22Rv1 (cell line): ENCODE data around the gene NBDY.
"Not testable (repeated sequence)": the region's sequence is repeated elsewhere in the genome, so short reads cannot be mapped to it uniquely, and the experiment has no call there.

Source experiments
- H3K27ac ChIP-seq: fragments of 450-650 bp; 2 replicates; pipeline ENCODE4 v1.5.1; 2017
- CTCF ChIP-seq: fragments of 450-650 bp; IDR thresholded peaks from 2 replicates; pipeline ENCODE4 v1.5.1; 2017; ENCODE audit warnings: mild to moderate bottlenecking
- ZFX ChIP-seq: fragments of 450-650 bp; IDR thresholded peaks from 2 replicates; pipeline ENCODE4 v1.6.1; 2017; ENCODE audit warnings: antibody characterized with exemption, borderline replicate concordance

Gene NBDY

GRCh38 chrX:56802921-56803849 is 74.1 kb downstream of the NBDY start:
- no peak overlapping the region for H3K27ac ChIP-seq
- no peak for TF ChIP-seq ZFX
- TF ChIP-seq CTCF, result peak; percentile 35

DNA sequence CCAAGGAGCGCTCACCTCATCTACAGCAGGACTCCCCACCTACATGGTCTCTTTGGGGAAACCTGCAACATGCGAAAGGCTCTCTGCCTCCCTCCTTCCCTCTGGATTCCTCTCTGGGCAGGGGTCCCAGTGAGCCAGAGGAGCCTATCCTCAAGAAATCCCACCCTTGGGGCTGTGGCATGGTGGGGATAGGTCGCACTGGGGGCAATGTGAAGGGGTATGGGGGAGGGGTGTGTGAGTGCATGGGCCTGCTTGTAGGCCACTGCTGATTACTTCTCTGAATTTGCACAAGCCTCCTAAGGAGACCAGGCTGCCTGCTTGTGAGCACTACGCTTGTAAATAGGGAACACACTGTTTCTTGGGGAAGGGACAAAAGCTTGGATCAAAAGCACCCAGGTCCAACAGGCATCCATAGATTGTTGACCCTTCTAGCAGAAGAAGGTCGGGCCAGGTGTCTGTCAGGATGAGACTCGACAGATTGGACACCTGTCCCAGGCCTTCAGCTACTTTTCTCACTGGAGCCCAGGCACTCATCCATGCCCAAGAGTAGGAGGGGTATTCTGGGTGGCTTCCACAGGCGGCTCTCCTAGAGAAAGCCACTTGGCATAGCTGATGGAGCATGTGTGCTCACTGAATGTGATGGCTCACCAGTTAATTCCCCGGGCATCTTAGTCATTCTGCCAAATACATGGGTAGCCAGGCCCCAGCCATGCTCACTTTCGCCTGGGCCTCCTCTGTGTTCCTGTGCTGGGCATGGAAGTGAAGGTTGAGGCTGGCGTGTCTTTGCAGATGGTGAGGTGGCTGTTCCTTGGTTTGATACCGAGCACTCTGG is 75.0 kb downstream of the NBDY start:
- no peak overlapping the region for H3K27ac ChIP-seq
- TF ChIP-seq ZFX (no peak), CTCF (0 out of 2 replicates have a peak, but pooled peaks have one; percentile 3)

GRCh38 chrX:56804867-56805266 is 75.8 kb downstream of the NBDY start:
- no peak overlapping the region for H3K27ac ChIP-seq
- TF ChIP-seq ZFX, result no peak
- TF ChIP-seq CTCF, result no peak

GRCh38 chrX:56805399-56805798 is 76.4 kb downstream of the NBDY start:
- TF ChIP-seq ZFX (no peak), CTCF (no peak)
- no peak overlapping the region for H3K27ac ChIP-seq

GRCh38 chrX:56806176-56806575 is 77.1 kb downstream of the NBDY start:
- H3K27ac ChIP-seq, result not testable (repeated sequence)

- no peak overlapping the region for H3K27ac ChIP-seq
- TF ChIP-seq ZFX, result no peak
- no peak for TF ChIP-seq CTCF
These were observed 82.6 kb downstream of the NBDY start for GRCh38 chrX:56811599-56811998.

GRCh38 chrX:56812515-56813105 is 83.6 kb downstream of the NBDY start:
- H3K27ac ChIP-seq, result no peak overlapping the region
- TF ChIP-seq CTCF (no peak), ZFX (no peak)
